ENCODE measurements around the gene AGAP3.
"Not testable (repeated sequence)": the region's sequence is repeated elsewhere in the genome, so short reads cannot be mapped to it uniquely, and the experiment has no call there.

The AGAP3 gene

GRCh38 chr7:151085691-151086620 is at the start of gene AGAP3:
TSS of gene AGAP3 (plus strand) at chr7:151086475. CDS start at chr7:151086742, 267 bp downstream.
- peak in 2 of 3 experiments; percentile 32 to 60 for DNase-seq (ENCODE audit: low read depth in 3 of 3)

DNA sequence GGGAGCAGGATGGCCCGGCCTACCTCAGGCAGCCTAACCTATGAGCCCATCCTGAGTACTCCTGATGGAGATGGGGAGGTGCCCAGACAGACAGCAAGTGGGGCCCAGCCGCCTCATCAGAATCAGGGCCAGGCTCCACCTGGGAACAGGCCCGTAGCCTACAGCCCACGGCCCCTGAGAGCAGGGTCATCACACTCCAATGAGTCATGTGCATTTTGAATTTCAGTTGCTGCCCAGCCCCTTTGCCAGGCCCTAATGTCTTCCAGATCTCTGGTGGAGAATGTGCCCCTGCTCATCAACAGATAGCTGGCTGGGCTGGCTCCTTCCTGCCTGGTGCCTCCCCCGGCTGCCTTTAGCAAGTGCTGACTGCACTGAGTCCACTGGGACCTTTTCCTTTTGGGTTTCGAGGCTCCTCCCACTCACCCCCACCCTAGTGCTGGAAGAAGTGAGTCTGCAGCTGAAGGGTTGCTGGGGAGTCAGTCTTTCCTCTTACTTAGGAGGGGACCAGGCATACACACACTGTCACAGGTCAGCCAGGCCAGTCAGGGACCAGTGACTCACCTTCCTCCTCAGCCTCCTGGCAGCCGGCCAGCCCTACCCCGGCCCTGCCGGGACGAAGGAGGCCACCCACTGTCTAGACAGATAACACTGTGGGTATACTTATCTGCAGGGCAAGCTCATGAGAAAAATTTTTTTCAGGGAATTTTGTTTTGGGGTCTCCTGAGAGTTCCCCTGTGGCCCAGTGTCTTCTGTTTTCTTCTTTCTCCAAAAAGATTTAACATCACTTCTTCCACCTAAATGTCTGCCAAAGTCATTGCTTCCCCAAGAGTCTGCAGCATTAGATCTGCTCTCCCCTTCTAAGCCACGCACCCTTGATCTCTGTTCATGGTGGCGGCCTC is 47.1 kb upstream of the AGAP3 start:
- peak; percentile 56 to 87 (median 73) for DNase-seq (ENCODE audit: low read depth in 3 of 3)

DNA sequence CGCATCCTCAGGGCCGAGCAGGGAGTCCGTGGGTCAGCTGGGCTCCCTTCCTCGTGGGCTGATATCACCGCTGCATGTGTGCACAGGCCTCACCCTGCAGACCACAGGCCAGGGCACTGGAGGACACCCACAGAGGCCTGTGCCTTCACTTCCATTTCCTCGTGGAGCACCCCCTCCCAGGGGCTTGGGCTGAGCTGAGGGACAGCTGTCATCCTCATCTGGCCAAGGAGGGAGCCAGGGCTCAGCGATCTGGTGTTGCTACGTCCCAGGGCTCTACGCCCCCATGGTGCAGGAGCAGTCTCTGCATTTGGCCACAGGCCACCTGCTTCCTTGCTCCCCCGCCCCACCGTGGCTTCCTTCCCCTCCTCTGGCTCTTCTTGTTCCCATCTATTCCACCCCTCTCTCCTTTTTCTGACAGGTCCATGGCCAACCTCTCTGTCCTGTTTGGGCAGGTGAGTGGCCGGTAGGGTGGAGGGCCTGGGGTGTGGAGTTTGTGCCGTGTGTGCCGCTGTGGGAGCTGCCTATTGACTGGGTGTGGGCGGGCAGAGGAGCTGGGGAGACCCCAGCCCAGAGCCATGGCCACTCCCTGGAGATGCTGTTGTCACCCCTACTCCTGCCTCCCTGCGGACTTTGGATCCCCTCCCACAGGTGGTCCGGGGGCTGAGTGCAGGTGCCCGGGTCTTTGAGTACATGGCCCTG is 46.3 kb upstream of the AGAP3 start:
- DNase-seq (ENCODE audit: low read depth in 3 of 3) = no peak

DNA sequence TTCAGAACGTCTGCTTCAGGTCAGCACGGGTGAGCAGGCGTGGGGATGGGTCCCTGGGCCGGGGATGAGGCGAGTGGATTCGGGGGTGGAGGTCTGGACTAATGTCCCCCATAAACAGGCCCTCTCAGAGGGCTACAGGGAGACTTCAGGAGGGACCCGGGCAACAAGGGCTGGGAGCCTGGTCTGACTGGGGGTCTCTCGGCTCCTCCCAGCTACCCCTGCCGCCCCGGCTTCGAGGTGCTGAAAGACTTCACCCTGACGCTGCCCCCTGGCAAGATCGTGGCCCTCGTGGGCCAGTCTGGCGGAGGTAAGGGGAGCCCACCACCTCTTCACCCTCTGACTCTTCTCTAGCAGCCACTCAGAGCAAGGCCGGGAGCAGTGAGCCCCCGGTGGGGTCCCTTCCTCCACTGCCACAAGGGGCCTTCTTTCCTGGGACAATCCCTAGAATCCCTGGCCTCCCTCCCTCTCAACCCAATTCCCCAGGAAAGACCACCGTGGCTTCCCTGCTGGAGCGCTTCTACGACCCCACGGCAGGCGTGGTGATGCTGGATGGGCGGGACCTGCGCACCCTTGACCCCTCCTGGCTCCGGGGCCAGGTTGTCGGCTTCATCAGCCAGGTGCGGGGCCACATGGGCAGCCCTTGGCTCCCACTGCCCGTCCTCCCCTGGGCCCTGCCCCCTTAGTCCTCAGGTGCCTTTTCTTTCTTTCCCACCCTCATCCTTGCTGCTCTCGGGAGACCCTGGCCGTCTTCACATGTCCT is 45.5 kb upstream of the AGAP3 start:
- no peak for DNase-seq (ENCODE audit: low read depth in 3 of 3)

DNA sequence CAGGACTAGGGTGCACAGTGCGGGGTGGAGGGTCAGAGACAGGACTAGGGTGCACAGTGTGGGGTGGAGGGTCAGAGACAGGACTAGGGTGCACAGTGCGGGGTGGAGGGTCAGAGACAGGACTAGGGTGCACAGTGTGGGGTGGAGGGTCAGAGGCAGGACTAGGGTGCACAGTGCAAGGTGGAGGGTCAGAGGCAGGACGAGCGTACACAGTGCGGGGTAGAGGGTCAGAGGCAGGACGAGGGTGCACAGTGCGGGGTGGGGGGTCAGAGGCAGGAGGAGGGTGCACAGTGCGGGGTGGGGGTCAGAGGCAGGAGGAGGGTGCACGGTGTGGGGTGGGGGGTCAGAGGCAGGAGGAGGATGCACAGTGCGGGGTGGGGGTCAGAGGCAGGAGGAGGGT is 42.8 kb upstream of the AGAP3 start:
- DNase-seq (ENCODE audit: low read depth in 3 of 3) = not testable (repeated sequence)

DNA sequence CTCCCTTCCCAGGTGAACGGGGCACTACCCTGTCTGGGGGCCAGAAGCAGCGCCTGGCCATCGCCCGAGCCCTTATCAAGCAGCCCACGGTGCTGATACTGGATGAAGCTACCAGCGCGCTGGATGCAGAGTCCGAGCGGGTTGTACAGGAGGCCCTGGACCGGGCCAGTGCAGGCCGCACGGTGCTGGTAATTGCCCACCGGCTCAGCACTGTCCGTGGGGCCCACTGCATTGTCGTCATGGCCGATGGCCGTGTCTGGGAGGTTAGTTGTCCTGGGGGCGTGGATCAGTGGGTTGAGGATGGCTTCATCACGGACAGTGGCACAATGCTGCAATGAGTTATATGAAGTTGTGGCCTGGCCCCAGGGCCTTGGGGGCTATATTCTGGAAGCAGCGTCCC is 42.3 kb upstream of the AGAP3 start:
- no peak for DNase-seq (ENCODE audit: low read depth in 3 of 3)

DNA sequence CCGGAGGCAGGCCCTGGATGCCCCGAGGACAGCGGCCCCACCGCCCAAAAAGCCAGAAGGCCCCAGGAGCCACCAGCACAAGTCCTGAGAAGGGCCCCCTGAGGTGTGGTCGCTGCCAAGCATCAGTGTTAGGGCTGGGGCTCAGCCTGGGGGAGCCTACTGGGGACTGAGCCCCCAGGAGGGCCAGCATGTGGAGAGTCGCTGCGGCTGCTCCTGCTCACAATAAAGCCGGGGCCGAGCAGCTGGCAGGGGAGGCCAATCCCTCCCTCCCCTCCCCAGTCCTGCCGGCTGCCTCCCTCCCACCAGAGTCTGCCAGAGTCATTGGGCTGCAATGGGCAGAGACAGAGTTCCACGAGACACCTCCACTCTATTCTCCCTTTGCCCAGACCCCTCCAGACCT is 41.0 kb upstream of the AGAP3 start:
- no peak for DNase-seq (ENCODE audit: low read depth in 3 of 3)

- no peak for DNase-seq (ENCODE audit: low read depth in 3 of 3)
Measured at GRCh38 chr7:151045967-151046366, 40.3 kb upstream of the AGAP3 start.

- DNase-seq (ENCODE audit: low read depth in 3 of 3) = no peak
Measured at GRCh38 chr7:151046603-151047573, 39.4 kb upstream of the AGAP3 start.

- no peak for DNase-seq (ENCODE audit: low read depth in 3 of 3)
Measured at GRCh38 chr7:151047976-151048815, 38.1 kb upstream of the AGAP3 start, which contains the start of gene ASIC3. TSS of gene ASIC3 (plus strand) at chr7:151048531. CDS start at chr7:151048886, 355 bp downstream.

- DNase-seq (ENCODE audit: low read depth in 3 of 3) = no peak
Measured at GRCh38 chr7:151048911-151049463, 37.3 kb upstream of the AGAP3 start.

DNA sequence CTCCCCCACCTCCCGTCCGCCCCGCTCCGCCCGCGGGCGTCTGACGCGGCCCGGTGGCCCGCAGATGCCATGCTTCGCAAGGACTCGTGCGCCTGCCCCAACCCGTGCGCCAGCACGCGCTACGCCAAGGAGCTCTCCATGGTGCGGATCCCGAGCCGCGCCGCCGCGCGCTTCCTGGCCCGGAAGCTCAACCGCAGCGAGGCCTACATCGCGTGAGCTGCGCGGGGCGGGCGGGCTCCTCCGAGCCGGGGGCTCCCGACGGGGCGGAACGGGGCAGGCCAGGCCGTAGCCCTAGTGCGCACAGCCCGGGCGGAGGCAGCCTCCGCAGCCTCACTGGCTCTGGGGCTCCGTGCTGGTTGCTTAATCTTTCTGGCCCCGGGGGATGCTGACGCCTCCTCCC is 35.2 kb upstream of the AGAP3 start:
- peak; percentile 25 to 51 (median 38) for DNase-seq (ENCODE audit: low read depth in 3 of 3)

GRCh38 chr7:151053096-151053495 is 33.2 kb upstream of the AGAP3 start:
- DNase-seq (ENCODE audit: low read depth in 3 of 3) = no peak

DNA sequence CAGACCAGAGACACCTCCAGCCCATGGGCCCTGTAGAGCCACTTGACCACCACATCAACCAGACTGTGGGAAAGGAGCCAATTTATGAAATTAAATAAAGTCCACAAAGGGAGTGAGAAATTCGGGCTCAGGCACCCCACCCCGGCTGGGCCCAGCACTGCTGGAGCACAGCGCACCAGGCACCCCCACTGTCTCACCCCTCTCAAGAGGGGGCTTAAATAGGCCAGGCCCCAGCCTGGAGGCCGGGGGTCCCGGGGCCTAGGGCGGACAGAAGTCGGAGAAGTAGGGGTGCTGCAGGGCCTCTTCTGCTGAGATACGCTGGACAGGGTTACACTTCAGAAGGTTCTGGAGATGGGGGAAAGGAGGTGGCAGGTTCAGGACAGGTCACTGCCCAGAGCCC is 32.5 kb upstream of the AGAP3 start:
- DNase-seq (ENCODE audit: low read depth in 3 of 3) = no peak

DNA sequence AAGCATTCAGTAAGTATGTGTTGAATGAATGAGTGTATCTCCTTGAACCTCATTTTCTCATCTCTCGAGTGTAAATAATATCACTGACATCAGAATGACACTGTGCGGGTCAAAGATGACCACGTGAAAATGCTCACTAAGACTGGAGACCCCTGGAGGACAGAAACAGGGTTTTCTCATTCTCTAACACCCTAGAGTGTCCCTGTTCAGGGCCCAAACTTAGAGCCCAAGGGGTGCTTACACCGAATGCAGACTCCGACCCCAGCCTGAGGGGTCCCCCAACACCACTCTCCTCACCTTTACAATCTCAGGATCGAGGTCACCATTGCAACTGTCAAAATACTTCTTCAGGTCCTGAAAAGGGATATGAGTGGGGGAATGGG is 30.0 kb upstream of the AGAP3 start:
- no peak for DNase-seq (ENCODE audit: low read depth in 3 of 3)

DNA sequence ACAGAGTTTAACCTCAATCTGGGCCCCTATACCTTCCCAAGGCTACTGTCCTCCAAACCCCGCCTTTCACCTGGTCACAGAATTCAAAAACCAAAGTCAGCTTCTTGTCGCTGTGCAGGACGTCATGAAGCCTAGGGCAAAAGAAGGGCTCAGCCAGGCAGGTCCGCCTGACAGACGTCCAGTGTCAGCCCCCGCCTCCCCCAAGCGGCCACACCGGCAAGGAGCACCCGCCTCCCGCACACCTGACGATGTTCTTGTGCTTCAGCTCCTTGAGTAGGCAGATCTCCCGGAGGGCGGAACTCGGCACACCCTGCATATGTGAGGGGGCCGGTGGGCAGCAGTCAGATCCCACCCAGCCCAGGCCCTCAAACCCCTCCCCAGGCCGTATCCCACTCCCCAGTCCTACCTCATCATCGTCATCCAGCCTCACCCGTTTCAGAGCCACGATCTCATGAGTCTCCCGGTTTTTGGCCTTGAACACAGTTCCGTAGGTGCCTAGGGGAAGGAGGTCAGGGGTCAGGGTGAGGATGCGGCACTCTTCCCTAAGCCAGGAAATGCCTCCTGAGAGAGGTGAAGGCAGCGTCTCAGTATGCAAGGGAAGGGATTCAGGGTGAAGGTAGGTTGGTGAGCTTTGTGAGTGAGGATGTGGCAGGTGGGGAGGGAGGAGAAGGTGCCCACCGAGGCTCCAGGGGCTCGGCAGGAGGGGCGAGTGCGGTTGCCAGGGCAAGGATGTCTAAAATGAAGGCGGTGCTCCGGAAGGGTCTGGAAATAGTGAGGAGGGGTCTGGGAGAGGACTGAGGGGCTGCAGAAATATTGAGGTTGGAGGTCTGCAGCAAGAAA is 29.4 kb upstream of the AGAP3 start:
- DNase-seq (ENCODE audit: low read depth in 3 of 3) = no peak

- no peak for DNase-seq (ENCODE audit: low read depth in 3 of 3)
Measured at GRCh38 chr7:151057506-151057988, 28.7 kb upstream of the AGAP3 start, which contains the start of gene CDK5. TSS of gene CDK5 (minus strand) at chr7:151057897. CDS start at chr7:151057848, 49 bp downstream.

Measured in stimulated activated CD4-positive, alpha-beta T cell treated with anti-CD3 and anti-CD28 coated beads, TNF-alpha, amount 100 ng/mL, for 24 hours (primary cell).